GM19467 (cell line): Measurements from ENCODE around the gene SLC22A23.

ENCODE experiments used
- ATAC-seq: cut with Tn5 transposase; IDR thresholded peaks from one replicate; pipeline ENCODE4 v1.9.1; 2021; ENCODE audit warnings: mild to moderate bottlenecking, moderate library complexity; ENCODE audit not compliant: unreplicated experiment

SLC22A23 gene

DNA sequence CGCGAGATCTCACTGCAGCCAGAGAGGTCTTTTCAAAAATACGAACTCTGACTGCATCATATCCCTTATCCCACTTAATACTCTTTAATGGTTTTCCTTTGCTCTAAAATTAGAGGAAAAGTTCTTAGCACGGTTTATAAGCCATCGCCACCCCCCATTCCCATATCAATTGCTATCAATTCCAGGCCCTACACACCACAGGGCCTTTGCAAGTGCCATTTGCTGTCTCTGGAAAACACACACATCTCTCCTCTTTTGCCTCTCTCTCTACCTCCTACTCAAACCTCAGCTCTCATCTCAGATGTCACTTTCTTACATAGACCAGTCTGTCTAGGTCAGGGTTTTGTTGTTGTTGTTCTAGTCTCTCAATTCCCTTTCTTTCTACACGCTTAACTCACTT lies 9.8 kb downstream of the SLC22A23 start:
- no peak for ATAC-seq

DNA sequence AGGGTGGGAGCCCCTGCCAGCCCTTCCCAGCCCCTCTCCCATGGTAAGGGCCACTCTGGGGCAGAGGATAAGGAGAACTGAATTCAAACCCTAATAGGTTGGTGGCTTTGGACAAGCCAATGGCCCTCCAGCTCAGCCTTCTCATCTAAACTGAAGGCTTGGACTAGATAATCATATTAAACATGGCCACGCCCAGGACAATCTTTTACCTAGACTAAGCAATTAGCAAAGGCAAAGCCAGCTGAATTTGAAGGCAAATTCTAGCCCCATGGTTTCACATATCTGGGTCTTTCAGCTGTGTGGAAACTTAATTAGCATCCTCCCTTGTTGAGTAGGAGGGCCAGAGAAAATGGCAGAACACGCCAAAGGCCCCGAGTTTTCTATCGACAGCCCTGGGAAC lies 10.7 kb downstream of the SLC22A23 start:
- ATAC-seq: no peak

DNA sequence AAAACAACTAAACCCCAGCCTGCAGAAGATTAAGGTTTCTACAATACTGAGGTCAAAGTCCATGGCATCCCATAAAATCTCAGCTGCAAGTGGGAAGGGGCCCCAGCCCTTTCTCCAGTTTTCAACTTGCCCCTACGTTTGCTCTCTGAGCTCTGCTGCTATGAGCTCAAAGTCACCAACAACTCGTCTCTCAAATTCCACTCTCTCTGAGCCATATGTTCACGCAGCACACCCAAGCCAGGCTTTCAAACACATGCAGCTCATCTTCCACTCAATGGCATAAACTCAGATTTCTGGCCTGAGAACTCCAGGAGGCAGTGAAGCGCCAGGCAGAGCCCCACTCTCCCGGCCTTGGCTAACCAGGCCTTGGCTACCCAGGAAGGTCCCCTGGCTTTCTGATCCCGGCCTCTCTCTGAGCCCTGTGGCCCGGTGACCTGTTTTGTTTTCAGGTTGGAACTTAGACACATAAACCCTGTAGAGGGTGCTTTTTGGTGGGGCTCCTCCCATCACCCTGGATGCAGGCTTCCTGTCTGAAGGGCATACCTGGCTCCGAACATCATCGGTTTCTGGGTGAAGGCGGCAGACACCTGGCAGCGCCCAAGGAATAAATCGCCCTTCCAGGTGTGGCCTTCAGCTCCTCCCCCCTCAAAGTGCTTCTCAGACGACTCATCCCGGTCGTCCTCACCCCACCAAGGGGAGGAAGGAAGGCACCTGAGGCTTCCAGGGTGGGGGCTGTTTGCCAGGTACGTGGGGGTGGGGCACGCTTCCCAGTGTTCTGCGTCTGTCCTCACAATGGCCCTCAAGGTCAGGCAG lies 12.4 kb downstream of the SLC22A23 start:
- no peak for ATAC-seq

DNA sequence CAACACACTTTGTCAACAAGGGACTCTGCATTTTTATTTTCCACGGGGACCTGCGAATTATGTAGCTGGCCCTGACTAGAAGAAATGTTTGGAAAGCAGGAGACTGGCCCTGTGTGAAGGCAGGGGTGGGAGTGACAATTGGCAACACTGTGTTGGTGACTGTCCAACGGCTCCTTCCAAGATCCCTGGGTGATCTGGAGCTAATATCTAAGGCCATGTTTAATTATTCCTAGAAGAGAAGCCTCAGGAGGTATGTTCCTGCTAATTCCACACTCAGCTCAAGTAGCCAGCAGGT lies 13.7 kb downstream of the SLC22A23 start:
- ATAC-seq: no peak

DNA sequence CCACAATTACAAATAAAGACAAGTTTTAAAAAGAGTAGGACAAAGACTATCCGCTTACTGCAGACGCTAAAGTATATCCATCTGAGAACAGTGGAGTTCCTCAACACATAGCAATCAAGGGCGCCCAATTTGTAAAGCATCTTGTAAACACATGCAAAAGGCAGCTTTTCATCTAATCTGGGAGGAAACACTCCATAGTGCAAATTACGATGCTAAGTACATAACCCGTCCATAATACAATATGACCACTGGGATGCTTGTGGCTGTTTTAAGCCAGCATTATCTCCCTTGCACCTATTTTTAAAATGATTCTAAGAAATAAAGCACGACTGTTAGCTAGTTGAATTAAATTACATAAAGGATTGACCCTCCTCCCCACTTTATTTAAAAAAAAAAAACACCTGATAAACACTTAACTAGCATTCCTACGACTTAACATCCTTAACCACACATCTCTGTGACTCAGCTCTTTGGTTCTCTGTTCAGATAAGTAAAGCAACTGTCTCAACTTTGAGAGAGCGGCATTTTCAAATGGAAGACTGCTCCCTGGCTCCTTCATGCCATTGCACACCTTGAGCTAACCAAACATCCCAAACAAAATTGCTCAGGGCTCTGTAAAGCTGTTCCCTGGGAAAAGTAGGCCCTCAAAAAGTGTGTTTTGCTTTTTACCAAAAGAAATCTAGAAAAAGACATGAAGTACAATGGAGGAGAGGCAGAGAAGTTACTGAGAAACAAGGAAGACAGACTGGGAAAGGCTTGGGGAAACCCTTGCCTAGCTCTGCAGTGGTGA lies 14.2 kb downstream of the SLC22A23 start:
- no peak for ATAC-seq

DNA sequence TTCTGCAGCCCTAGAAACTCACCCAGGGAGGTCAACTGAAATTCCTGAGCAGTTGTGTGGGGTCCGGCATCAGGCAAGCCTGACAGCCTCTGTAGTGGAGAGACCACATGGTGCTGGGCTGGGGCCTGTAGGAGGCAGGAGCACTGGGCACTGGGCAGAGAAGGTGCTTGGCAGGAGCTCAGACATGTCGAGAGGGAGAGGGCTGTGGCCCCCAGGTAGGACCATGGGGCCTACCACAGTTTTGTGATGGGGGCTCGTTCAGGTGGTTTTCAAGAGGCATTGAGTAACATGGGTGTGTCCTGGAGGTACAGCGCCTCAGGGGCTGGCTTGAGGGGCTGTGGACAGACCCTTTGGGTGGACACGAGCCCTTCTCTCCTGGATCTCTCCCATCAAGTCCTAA lies 15.9 kb downstream of the SLC22A23 start:
- no peak for ATAC-seq

DNA sequence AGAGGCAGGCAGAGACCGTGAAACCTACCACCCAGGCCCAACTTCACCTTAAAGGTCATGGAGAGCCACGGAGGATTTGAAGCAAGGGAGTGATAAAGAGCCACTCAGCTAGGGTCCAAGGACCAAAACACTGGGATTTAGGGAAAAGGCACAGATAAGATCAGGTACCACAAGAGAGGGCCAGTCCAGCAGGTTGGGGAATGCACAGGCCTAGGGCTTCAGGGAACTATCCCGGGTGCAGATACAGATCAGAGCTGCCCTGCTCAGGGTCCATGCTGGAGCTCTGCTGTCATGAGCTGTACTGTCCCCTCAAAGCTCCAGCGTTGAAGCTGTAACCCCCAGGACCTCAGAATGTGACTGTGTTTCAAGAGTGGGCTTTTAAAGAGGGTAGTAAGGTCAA lies 16.9 kb downstream of the SLC22A23 start:
- ATAC-seq: no peak

DNA sequence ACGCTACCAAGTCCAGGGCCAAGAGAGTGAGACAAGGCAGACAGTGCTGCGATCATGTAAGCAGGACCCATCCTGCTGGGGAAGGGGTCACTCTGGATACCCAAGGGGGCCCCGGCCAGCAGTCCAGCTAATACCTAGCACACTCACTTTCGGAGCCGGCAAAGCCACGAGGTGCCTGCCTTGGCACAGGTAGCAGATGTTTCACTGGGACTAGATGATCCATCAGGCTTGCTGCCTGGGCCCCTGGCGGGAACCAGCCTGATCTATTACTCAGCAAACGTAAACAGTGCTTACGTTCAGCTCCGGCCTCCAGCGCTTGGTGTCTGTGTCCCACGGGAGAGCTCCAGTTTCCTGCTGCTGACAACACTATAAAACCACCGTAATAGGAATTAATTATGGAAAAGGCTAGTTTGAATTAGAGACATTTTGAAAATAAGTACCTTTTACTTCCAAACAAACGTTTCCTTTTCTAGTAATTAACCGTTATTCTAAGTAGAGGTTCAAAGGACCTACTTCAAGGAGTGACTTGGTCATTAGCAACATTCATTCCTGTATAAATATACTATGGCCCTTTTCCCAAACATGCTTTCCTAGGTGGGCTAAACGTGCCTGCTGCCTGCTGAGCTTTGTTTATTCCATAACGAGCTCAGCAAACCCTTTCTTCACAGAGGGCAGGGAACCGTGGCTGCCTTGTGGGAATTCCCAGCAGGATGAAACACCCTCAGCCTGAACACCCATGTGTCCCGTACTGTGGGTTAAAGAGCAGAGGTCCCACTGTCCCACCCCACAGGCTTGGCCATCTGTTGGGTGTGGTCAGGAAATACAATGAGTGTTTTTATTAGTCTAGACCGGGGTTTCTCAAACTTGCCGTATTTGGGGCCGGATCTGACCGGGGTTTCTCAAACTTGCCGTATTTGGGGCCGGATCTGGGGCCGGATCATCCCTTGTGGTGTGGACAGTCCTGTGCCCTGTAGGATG lies 18.4 kb downstream of the SLC22A23 start:
- ATAC-seq: no peak

DNA sequence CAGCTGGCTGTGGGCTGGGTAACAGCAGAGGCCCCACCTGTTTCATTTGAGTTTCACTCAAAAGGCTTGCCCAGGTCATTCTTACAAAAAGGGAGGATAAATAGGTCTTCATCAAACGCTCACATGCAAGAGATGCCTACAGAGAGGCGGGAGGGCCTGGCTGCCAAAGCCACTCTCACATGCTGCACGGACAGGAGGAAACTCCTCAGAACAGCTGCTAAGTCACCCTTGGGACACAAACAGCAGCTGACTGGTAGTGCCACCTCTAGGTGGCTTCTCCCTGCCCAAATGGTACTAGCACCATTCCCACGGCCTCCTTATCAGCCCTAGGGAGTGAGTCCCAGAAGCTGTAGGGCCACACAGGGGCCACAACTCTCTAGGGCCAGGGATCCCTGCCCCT lies 23.8 kb downstream of the SLC22A23 start:
- ATAC-seq: no peak

DNA sequence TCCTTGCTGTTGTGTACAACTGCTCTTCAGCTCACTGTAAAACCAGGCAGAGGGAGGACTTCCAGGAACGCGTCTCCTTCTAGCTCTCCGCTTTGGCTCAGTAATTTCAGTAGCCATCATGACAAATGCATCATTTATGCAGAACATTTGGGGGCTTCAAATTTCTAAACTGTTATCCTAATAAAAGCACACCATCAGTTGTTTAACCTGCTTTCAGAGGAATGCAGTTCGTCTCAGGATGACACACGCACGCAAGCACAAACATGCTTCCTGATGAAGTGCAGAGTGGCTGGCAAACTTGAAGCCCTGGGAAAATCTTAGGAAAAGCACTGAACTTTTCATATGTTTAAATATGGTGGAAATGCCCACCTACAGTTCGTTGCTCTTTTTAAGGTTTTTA lies 24.4 kb downstream of the SLC22A23 start:
- no peak for ATAC-seq

DNA sequence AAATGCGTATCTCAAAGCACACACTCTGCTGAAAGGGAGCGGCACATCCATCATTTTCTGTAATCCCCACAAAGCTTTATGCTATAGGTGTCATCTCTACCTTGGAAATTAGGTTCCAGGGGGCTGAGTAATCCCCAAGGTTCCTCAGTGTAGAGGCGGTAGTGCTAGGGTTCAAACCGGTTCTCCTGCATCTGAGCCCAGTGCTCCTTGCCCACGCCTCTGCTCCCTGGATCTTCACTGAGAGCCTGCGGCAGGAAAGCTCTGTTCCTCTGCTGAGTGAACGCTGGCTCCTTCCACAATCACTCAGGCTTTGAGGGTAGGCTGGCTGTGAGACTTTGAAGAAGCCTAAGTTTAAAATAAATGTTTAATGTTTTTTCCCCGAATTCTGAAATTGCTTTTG lies 24.9 kb downstream of the SLC22A23 start:
- ATAC-seq: no peak

DNA sequence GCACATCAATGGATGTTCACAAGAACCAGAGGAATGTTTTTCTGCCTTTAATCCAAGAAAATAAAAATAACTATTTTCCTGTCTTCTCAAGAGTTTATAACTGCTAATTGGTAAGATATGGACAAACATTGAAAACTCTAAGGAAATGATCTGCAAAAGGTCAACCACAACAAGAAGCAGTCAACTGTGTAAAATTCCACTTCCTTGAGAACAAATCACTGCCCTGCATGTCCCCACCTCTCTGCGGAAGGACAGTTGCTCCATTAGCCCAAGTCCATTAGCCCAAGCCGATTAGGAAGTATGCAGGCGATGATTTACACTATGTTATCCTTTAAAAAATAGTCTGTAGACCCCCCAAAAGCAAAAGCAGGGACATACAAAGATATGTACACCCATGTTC lies 27.6 kb downstream of the SLC22A23 start:
- ATAC-seq: no peak

DNA sequence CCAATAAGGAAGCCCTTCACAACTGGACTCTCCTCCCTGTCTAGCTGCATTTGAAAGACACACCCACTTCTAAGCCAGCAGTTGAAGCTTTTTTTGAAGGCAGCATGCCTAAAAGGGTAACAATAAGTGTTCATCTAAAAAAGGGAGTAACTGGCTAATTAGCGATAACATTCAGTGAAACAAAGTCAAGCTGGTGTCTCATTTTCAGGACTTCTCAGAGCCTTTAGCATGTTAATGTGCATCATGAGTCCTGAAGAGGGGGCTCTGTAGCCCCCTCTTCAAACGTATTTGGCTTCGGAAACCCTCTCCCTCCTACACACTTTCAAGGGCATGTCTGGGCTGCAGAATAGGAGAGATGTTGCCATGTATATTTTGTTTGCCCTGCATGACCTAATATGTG lies 28.1 kb downstream of the SLC22A23 start:
- ATAC-seq: no peak

DNA sequence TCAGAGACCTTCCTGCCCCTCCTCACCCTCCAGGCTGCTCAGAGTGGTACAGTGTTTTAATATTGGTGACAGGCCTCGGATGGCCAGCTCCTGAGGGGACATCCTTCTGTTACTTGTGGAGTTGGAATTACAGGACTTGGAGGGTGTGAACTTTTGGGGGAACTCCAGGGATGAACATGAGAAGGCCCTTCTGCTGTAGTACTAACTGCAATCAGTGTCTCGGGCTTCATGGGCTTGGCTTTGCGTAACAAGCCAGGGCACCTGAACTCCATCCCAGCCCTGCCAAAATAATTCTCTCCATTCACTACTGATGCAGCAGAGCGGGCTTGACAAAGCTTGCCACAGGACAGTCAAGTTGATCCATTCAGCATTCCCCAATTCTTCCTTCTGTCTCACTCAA lies 28.6 kb downstream of the SLC22A23 start:
- no peak for ATAC-seq

DNA sequence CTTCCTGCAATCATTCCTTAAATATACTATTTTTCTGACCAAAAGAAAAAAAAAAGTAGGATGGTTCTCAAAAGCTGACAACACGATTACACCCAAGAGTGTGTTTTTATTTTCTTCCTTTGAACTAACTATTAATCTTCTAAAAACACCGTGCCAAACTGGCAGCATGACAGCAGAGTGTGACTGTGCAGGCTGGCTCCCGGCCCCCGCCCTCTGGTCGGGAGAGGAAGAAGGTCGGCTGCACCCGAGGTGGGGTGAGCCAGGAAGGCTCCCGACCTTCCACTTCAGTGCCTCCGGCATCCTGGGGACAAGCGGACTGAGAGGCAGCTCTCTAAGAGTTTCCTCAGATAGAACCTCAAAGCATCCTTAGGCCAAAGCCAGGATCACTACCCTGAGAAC lies 29.2 kb downstream of the SLC22A23 start:
- ATAC-seq: no peak

DNA sequence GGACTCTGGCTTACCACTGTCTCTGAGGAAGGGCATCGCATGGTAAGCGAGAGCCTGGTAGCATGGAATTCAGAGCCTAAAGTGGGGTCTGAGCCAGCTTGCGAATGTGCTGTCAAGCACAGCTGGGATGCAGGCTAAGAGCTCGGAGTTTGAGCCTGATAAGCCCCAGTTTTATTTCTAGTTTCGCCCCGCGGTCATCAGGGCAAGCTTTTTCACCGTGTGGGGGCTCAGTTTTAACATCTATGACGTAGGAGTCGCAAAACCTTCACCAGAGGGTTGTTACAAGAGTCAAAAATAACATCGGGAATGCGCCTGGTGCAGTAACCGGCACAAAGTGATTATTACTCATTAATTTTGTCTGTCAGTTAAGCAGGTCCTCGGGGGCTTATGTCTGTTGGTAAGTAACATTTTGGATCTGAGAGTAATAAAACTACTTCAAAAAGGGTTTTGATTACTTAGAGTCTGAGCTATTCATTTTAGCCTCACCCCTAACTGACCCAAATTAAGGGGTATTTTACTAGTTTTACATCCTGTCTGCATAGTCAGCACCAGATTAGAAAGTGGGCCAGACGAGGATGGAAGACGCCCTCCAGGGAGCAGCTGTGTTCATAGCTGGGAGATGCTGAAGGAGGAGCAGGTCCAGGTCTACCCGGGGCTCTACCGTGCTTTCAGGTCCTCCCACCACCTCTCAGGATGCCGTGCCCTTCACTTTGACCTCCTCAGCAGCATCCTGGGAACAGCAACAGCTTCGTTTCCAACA lies 29.7 kb downstream of the SLC22A23 start:
- no peak for ATAC-seq

DNA sequence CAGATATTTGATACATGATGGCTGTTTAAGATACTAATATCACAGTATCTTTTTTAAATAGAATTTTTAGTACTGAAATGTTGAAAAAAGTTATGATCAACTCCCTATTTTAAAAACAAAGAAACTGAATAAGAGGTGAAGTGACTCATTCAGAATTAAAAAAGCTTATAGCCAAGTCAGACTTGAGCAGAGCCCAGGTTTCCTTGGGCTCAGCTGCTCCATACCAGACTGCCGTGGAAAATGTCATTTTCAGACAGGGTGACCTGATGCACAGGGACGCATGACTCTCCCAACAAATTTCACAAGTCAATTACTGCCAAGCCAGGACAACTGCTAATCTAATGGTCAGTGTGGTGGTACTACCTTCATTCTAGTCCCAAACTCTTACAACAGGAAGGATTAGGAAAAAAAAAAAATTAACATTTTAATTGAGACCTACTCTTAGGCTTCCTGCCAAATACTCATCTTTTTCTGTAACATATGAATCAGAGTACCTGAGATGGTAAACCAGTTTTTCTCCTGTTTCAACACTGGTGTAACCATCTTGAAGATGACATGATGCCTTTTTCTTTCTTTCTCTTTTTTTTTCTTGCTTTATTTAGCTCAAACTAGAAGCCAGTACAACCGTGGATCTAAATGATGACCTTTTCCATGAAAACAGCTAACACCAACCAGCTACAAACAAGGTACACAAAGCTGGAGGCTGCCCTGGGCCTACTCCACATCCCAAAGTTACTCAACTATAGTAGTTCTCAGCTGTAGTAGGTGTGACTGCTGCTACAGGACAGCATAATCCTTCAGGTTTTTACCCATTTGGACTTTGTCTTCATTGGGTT lies 30.5 kb downstream of the SLC22A23 start:
- ATAC-seq: no peak

DNA sequence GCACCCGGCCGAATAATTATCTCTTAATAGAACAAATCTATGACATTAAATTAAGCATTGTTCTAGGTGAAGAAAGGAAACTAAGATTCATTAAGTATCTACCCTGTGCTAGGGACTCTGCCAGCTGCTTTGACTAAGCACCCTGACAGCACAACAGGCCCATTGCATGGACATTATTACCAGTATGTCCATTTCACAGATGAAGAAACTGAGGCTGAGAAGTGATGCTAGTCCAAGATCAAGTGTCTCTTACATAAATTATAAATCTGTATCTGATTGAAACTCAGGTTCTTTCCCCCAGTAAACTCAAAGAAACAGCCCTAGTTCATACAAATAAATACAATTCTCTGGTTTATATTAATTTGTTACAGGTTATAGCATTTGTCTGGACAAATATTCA lies 31.3 kb downstream of the SLC22A23 start:
- ATAC-seq: no peak

DNA sequence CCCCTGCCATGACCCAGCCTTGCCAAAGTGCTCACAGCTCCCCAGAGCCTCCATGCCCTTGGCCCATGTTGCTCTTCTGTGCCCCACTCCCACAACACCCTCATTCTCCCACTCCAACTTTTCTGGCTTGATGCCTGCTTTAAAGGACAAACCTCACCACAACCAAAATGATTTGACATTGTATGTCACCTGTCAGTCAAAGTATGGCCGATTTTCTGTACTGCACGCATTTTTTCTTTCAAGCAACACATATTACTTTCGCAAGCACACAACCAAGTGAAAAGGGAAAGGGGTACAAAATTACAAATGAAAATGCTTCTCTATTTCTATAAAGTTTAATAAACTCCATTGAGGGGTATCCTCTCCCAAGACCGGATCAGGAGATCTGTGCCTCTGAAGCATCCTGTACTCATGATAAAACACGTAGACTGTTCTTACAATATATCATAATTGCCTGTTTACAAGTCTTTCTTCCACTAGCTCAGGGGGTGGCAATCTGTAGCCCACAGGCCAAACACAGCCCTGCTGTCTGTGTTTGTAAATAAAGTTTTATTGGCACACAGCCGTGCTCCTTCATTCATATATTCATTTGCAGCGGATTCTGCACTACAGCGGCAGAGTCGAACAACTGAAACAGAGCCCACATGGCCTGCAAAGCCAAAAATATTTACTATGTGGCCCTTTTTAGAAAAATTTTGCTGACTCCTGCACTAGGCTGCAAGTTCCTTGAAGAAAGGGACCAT lies 32.5 kb downstream of the SLC22A23 start:
- no peak for ATAC-seq
